Measurements from ENCODE around the gene FHL3. TPM values are rescaled to one million over a fixed set of nuclear protein-coding genes. Genes with fewer than 3 reads are reported as not detected.
A peak's percentile ranks its signal among the peaks of the same experiment; 100 is the strongest.

The FHL3 gene
- total RNA-seq, 1 donor from 2014 or later: 96.5 TPM

- DNase-seq: peak; percentile 99
Measured at GRCh38 chr1:38012363-38013226, 7.3 kb upstream of the FHL3 start, which contains the start of gene UTP11. Gene UTP11 (plus strand): TSS chr1:38012734. CDS start chr1:38012803, 69 bp downstream.

GRCh38 chr1:38009841-38010180, 4.5 kb upstream of the FHL3 start:
- no peak for DNase-seq

- DNase-seq: peak; percentile 82
Measured at GRCh38 chr1:38009088-38009840, 4.0 kb upstream of the FHL3 start.

- peak; percentile 84 for DNase-seq
Measured at GRCh38 chr1:38006008-38006828, 904 bp upstream of the FHL3 start.

- DNase-seq: no peak
Measured at GRCh38 chr1:38004284-38005108, 818 bp downstream of the FHL3 start.

GRCh38 chr1:38003261-38004250, 1.8 kb downstream of the FHL3 start:
- peak; percentile 84 for DNase-seq

GRCh38 chr1:38000529-38001455, 4.5 kb downstream of the FHL3 start:
- peak; percentile 92 for DNase-seq

- no peak for DNase-seq
Measured at GRCh38 chr1:38000233-38000528, 5.1 kb downstream of the FHL3 start.

GRCh38 chr1:37999430-38000232, 5.7 kb downstream of the FHL3 start:
- peak; percentile 90 for DNase-seq

- DNase-seq: no peak
Measured at GRCh38 chr1:37998913-37999429, 6.3 kb downstream of the FHL3 start.

GRCh38 chr1:37998089-37998808, 7.1 kb downstream of the FHL3 start:
- DNase-seq: no peak

GRCh38 chr1:37997256-37998088, 7.8 kb downstream of the FHL3 start:
- DNase-seq: no peak

GRCh38 chr1:37995751-37996345, 9.5 kb downstream of the FHL3 start:
- DNase-seq: peak; percentile 98

GRCh38 chr1:37994886-37995566, 10.3 kb downstream of the FHL3 start:
- no peak for DNase-seq

- no peak for DNase-seq
Measured at GRCh38 chr1:37989361-37989930, 15.9 kb downstream of the FHL3 start.
